Astrocyte (in vitro differentiated cells and primary cell): ENCODE results near the gene PTRH1. TPM values are rescaled to one million over a fixed set of nuclear protein-coding genes. Genes with fewer than 3 reads are reported as not detected.
A peak's percentile ranks its signal among the peaks of the same experiment; 100 is the strongest.

ENCODE experiments used
- DNase-seq: peaks from one replicate; pipeline ENCODE4 v3.0.0-alpha.2; 2010; ENCODE audit warnings: low read depth
- FAIRE-seq: peaks from 2 replicates; lab custom pipeline; 2011; peaks lifted over from hg19 to GRCh38; lab: Jason Lieb, UNC
- H2AFZ ChIP-seq: 2 replicates; pipeline ENCODE4 v1.6.0; 2012; ENCODE audit warnings: low read depth, low read length, inconsistent platforms
- H3K27ac ChIP-seq: 2 replicates; pipeline ENCODE4 v1.5.1; 2011; ENCODE audit warnings: low read depth, low read length, inconsistent platforms
- H3K27me3 ChIP-seq: 2 replicates; pipeline ENCODE4 v1.6.0; 2011; ENCODE audit warnings: low read length, inconsistent platforms; ENCODE audit not compliant: insufficient read depth
- H3K36me3 ChIP-seq: 2 replicates; pipeline ENCODE4 v1.5.1; 2011; ENCODE audit warnings: low read length, inconsistent platforms; ENCODE audit not compliant: insufficient read depth
- H3K4me1 ChIP-seq: 2 replicates; pipeline ENCODE4 v1.5.1; 2011; ENCODE audit warnings: low read length, inconsistent platforms; ENCODE audit not compliant: insufficient read depth
- H3K4me2 ChIP-seq: 2 replicates; pipeline ENCODE4 v1.6.0; 2012; ENCODE audit warnings: low read length, inconsistent platforms
- H3K4me3 ChIP-seq: 2 replicates; pipeline ENCODE4 v1.5.1; 2011; ENCODE audit warnings: low read depth, mild to moderate bottlenecking, low read length, inconsistent platforms; ENCODE audit not compliant: insufficient read depth
- H3K79me2 ChIP-seq: 2 replicates; pipeline ENCODE4 v1.6.0; 2012; ENCODE audit warnings: mild to moderate bottlenecking, low read length, inconsistent platforms; ENCODE audit not compliant: insufficient read depth
- H3K9ac ChIP-seq: 2 replicates; pipeline ENCODE4 v1.6.0; 2012; ENCODE audit warnings: mild to moderate bottlenecking, low read length, inconsistent platforms
- H3K9me3 ChIP-seq: 2 replicates; pipeline ENCODE4 v1.5.1; 2012; ENCODE audit warnings: low read depth, mild to moderate bottlenecking, low read length, inconsistent platforms; ENCODE audit not compliant: insufficient read depth
- H4K20me1 ChIP-seq: 2 replicates; pipeline ENCODE4 v1.6.0; 2012; ENCODE audit warnings: low read length, inconsistent platforms; ENCODE audit not compliant: insufficient read depth
- H3K27ac Mint-ChIP-seq: one replicate; pipeline ENCODE4 v1.8.0; 2021; ENCODE audit warnings: mild to moderate bottlenecking, mixed read lengths; ENCODE audit not compliant: unreplicated experiment
- H3K27me3 Mint-ChIP-seq: one replicate; pipeline ENCODE4 v1.8.0; 2021; ENCODE audit warnings: low read depth, mixed read lengths; ENCODE audit not compliant: unreplicated experiment
- H3K36me3 Mint-ChIP-seq: one replicate; pipeline ENCODE4 v1.8.0; 2021; ENCODE audit warnings: low read depth, mixed read lengths; ENCODE audit not compliant: unreplicated experiment
- H3K4me1 Mint-ChIP-seq: one replicate; pipeline ENCODE4 v1.8.0; 2021; ENCODE audit warnings: low read depth, mixed read lengths; ENCODE audit not compliant: unreplicated experiment
- H3K4me3 Mint-ChIP-seq: one replicate; pipeline ENCODE4 v1.8.0; 2021; ENCODE audit warnings: mild to moderate bottlenecking, moderate library complexity, mixed read lengths; ENCODE audit not compliant: unreplicated experiment
- H3K9me3 Mint-ChIP-seq: one replicate; pipeline ENCODE4 v1.8.0; 2021; ENCODE audit warnings: mild to moderate bottlenecking, mixed read lengths; ENCODE audit not compliant: unreplicated experiment
- EZH2 ChIP-seq: IDR thresholded peaks from 2 replicates; pipeline ENCODE4 v1.6.1; 2012; ENCODE audit warnings: mild to moderate bottlenecking, low read length, inconsistent platforms; ENCODE audit not compliant: insufficient read depth
- total RNA-seq: library from RNA; stranded (reverse); gene quantifications from 2 replicates; pipeline ENCODE4 v1.2.1, GENCODE V29; 2021
- TF ChIP-seq, protein P1 (sequence below): IDR thresholded peaks from 2 replicates; pipeline ENCODE4 v1.5.1; 2011; ENCODE audit warnings: low read depth, mild to moderate bottlenecking, inconsistent platforms, low read length, moderate library complexity; ENCODE audit not compliant: insufficient read depth

PTRH1 gene
- total RNA-seq, 1 donor from 2014 or later, result 9.9 TPM

DNA sequence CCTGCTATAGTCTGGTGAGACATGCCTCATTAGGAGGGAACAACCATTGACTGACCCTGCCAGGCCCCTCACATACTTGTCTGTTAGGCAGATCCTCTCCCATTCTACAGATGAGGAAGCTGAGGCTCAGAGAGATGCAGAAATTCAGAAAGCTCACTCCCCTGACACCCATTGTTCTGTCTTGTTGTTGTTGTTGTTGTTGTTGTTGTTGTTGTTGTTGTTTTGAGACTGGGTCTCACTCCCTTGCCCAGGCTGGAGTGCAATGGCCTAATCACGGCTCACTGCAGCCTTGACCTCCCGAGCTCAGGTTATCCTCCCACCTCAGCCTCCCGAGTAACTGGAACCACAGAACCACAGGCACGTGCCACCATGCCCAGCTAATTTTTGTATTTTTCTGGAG is 21.8 kb downstream of the PTRH1 start:
- no peak for DNase-seq
- H3K27me3 Mint-ChIP-seq, result no peaks in the 10 kb centered on the region
- H3K27me3 ChIP-seq, result no peaks in the 10 kb centered on the region
- H3K27ac ChIP-seq, result no peak overlapping the region
- H3K36me3 ChIP-seq, result no peaks in the 10 kb centered on the region
- no peak overlapping the region for H3K4me3 Mint-ChIP-seq
- no peaks in the 10 kb centered on the region for H3K79me2 ChIP-seq
- no peak for FAIRE-seq
- peaks cover 3% of the 10 kb centered on the region for H3K9me3 Mint-ChIP-seq
- no peaks in the 10 kb centered on the region for H3K9me3 ChIP-seq
- H3K27ac Mint-ChIP-seq, result no peak overlapping the region
- no peak overlapping the region for H3K9ac ChIP-seq
- peaks cover 34% of the 10 kb centered on the region for H3K36me3 Mint-ChIP-seq
- peaks cover 1% of the 10 kb centered on the region for H3K4me1 Mint-ChIP-seq
- H3K4me3 ChIP-seq, result no peak overlapping the region
- H3K4me1 ChIP-seq, result no peaks in the 10 kb centered on the region
- H3K4me2 ChIP-seq, result no peak overlapping the region
- TF ChIP-seq EZH2, result no peak
- TF ChIP-seq, protein P1, sequence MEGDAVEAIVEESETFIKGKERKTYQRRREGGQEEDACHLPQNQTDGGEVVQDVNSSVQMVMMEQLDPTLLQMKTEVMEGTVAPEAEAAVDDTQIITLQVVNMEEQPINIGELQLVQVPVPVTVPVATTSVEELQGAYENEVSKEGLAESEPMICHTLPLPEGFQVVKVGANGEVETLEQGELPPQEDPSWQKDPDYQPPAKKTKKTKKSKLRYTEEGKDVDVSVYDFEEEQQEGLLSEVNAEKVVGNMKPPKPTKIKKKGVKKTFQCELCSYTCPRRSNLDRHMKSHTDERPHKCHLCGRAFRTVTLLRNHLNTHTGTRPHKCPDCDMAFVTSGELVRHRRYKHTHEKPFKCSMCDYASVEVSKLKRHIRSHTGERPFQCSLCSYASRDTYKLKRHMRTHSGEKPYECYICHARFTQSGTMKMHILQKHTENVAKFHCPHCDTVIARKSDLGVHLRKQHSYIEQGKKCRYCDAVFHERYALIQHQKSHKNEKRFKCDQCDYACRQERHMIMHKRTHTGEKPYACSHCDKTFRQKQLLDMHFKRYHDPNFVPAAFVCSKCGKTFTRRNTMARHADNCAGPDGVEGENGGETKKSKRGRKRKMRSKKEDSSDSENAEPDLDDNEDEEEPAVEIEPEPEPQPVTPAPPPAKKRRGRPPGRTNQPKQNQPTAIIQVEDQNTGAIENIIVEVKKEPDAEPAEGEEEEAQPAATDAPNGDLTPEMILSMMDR, result no peak
- no peak overlapping the region for H2AFZ ChIP-seq
- no peaks in the 10 kb centered on the region for H4K20me1 ChIP-seq

DNA sequence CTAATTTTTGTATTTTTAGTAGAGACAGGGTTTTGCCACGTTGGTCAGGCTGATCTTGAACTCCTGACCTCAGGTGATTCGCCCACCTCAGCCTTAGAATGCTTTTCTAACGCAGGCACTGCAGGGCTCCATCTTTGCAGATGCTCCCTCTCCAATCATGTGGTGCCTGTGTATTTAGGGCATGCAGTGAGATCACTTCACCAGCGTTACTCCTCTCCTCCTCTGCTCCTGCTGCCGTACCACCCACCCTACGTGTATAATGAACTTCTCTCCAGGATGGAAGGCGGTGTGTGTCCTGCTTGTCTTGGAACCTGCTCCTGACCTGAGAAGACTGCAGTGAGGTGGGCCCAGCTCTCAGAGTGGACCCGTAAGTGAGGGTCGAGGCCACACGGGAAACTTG is 22.3 kb downstream of the PTRH1 start:
- no peaks in the 10 kb centered on the region for H3K4me1 ChIP-seq
- H2AFZ ChIP-seq, result no peak overlapping the region
- no peaks in the 10 kb centered on the region for H4K20me1 ChIP-seq
- Mint-ChIP-seq H3K27ac (peak overlapping the region; percentile 53), H3K36me3 (peaks cover 34% of the 10 kb centered on the region), H3K9me3 (peaks cover 3% of the 10 kb centered on the region), H3K4me3 (no peak overlapping the region), H3K4me1 (peaks cover 1% of the 10 kb centered on the region), H3K27me3 (no peaks in the 10 kb centered on the region)
- H3K9me3 ChIP-seq, result no peaks in the 10 kb centered on the region
- no peaks in the 10 kb centered on the region for H3K27me3 ChIP-seq
- no peak for TF ChIP-seq EZH2
- TF ChIP-seq, protein P1, result no peak
- H3K4me2 ChIP-seq, result no peak overlapping the region
- no peak for DNase-seq
- FAIRE-seq, result no peak
- H3K4me3 ChIP-seq, result no peak overlapping the region
- H3K79me2 ChIP-seq, result no peaks in the 10 kb centered on the region
- H3K36me3 ChIP-seq, result peaks cover under 1% of the 10 kb centered on the region
- H3K9ac ChIP-seq, result no peak overlapping the region
- H3K27ac ChIP-seq, result no peak overlapping the region

DNA sequence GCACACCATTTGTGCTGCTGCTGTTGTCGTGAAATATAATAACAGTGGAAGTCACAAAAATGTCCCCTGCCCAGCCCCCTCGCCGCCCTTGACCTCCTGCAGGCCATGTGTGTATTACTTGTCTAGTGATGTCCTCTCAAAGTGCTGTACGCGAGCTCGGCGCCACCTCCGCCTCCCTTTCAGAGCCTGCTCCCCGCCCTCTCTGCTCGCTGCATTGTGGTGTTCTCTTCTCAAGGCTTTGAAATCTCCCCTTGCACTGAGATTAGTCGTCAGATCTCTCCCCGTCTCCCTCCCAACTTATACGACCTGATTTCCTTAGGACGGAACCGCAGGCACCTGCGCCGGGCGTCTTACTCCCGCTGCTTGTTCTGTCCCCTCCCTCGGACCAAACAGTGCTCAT is 23.4 kb downstream of the PTRH1 start:
- Mint-ChIP-seq H3K4me1 (peaks cover 1% of the 10 kb centered on the region), H3K36me3 (peaks cover 37% of the 10 kb centered on the region), H3K27ac (no peak overlapping the region), H3K9me3 (peaks cover 3% of the 10 kb centered on the region), H3K4me3 (no peak overlapping the region), H3K27me3 (no peaks in the 10 kb centered on the region)
- Histone ChIP-seq H3K9ac (no peak overlapping the region), H2AFZ (no peak overlapping the region), H3K79me2 (no peaks in the 10 kb centered on the region), H3K9me3 (no peaks in the 10 kb centered on the region), H3K4me2 (no peak overlapping the region), H3K27ac (no peak overlapping the region), H4K20me1 (no peaks in the 10 kb centered on the region), H3K4me1 (no peaks in the 10 kb centered on the region), H3K27me3 (no peaks in the 10 kb centered on the region), H3K36me3 (peaks cover 3% of the 10 kb centered on the region), H3K4me3 (no peak overlapping the region)
- TF ChIP-seq, protein P1, result no peak
- TF ChIP-seq EZH2, result no peak
- FAIRE-seq (no peak), DNase-seq (no peak)
